Kidney (tissue), 14 donors: ENCODE results near the gene PNPLA6. TPM values are rescaled to one million over a fixed set of nuclear protein-coding genes. Genes with fewer than 3 reads are reported as not detected.

ENCODE experiments used
- DNase-seq, 5 donors: peaks; one replicate each; pipeline ENCODE4 v3.0.0-alpha.2; 2013 to 2020
- FAIRE-seq: peaks from 2 replicates; lab custom pipeline; 2012; peaks lifted over from hg19 to GRCh38; lab: Jason Lieb, UNC
- H3K27ac ChIP-seq, 2 donors: one replicate each; pipeline ENCODE4 v1.7.0; 2013; ENCODE audit warnings: low read depth in 2 of 2, low read length in 2 of 2, inconsistent platforms in 1 of 2
- H3K27me3 ChIP-seq: one replicate; pipeline ENCODE4 v1.7.1; 2013; ENCODE audit warnings: low read length, inconsistent platforms; ENCODE audit not compliant: control insufficient read depth, insufficient read depth
- H3K36me3 ChIP-seq, 3 donors: one replicate each; pipeline versions ENCODE4 v1.7.0 to v1.7.1; 2013; ENCODE audit warnings: low read length in 3 of 3, control low read depth in 1 of 3, inconsistent platforms in 1 of 3; ENCODE audit not compliant: insufficient read depth in 3 of 3, control insufficient read depth in 2 of 3
- H3K4me1 ChIP-seq, 3 donors: one replicate each; pipeline versions ENCODE4 v1.7.0 to v1.7.1; 2013; ENCODE audit warnings: low read length in 3 of 3, inconsistent platforms in 1 of 3, low read depth in 1 of 3; ENCODE audit not compliant: control insufficient read depth in 2 of 3, insufficient read depth in 2 of 3
- H3K4me3 ChIP-seq, 3 donors: one replicate each; pipeline versions ENCODE4 v1.7.0 to v1.8.1; 2013; ENCODE audit warnings: low read length in 3 of 3, control low read depth in 1 of 3, inconsistent platforms in 1 of 3
- H3K9ac ChIP-seq, 3 donors: one replicate each; pipeline versions ENCODE4 v1.7.0 to v1.7.1; 2013; ENCODE audit warnings: low read length in 3 of 3, control low read depth in 1 of 3, inconsistent platforms in 1 of 3
- H3K9me3 ChIP-seq, 3 donors: one replicate each; pipeline versions ENCODE4 v1.7.0 to v1.7.1; 2013; ENCODE audit warnings: low read length in 3 of 3, control low read depth in 1 of 3, inconsistent platforms in 1 of 3; ENCODE audit not compliant: control insufficient read depth in 2 of 3, insufficient read depth in 1 of 3
- intact Hi-C: fragments of 100-400 bp; cut with DNase I; formaldehyde crosslinking; loops from one replicate; pipeline ENCODE4 v1.11.1; 2022
- polyA plus RNA-seq: library from polyadenylated mRNA; stranded (reverse); fragments of 350-450 nt; fragmentation: Illumina TruSeq; extraction: RNeasy Lipid Tissue Mini Kit (QIAGEN cat#74804); gene quantifications from one replicate; pipeline ENCODE4 v1.2.3, GENCODE V29; 2014; ENCODE audit warnings: low read depth, low replicate concordance; ENCODE audit not compliant: insufficient read depth
- total RNA-seq: library from RNA; stranded (reverse); fragmentation: NEBNext Ultra II Directional; extraction: Animal tissue kit (Norgen Biotek cat#: 25700); gene quantifications from one replicate; pipeline ENCODE4 v1.2.1, GENCODE V29; 2021
- TF ChIP-seq, protein P1 (sequence below): IDR thresholded peaks from 3 replicates; pipeline ENCODE4 v1.5.1; 2012; ENCODE audit warnings: mild to moderate bottlenecking, moderate library complexity, borderline replicate concordance; ENCODE audit not compliant: insufficient read depth; ENCODE audit errors: extremely low read depth
- donor health status: control.
- donor health status: control.
- donor health status: control.
- donor health status: control.
- donor health status: control.
- donor health status: DM: yes; HTN: yes; CAD: no.
- donor health status: Normal renal cell carcinoma (clear cell type).

Gene PNPLA6
- total and polyA plus RNA-seq, 2 donors from 2014 or later: 80.9 to 101 TPM

DNA sequence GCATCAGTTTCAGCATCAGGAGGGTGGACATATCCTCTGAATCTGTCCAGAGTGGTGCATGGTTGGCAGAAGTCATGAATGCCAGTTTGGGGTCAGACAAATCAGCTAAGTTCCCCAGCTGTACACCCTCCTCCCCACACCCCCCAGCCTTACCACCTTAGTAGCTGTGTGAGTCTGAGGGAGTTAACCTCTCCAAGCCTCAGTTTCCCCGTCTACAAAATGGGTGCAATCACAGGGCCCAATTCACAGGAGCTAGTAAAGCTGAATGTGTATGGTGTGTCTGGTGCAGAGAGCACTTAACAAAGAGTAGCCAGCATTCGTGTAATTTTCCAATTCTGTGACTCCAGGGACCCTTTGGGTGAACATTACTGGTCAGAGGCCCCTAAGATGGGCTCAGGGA is 33.0 kb upstream of the PNPLA6 start:
- no peaks in the 10 kb centered on the region for H3K27me3 ChIP-seq
- no peaks in the 10 kb centered on the region for H3K9me3 ChIP-seq
- H3K4me1 ChIP-seq: peaks cover 0 to 5% (median 4%) of the 10 kb centered on the region in 3 donors
- H3K36me3 ChIP-seq: no peaks in the 10 kb centered on the region
- H3K9ac ChIP-seq: no peak overlapping the region
- intact Hi-C loops: no loop called here
- H3K4me3 ChIP-seq: no peak overlapping the region
- TF ChIP-seq, protein P1, sequence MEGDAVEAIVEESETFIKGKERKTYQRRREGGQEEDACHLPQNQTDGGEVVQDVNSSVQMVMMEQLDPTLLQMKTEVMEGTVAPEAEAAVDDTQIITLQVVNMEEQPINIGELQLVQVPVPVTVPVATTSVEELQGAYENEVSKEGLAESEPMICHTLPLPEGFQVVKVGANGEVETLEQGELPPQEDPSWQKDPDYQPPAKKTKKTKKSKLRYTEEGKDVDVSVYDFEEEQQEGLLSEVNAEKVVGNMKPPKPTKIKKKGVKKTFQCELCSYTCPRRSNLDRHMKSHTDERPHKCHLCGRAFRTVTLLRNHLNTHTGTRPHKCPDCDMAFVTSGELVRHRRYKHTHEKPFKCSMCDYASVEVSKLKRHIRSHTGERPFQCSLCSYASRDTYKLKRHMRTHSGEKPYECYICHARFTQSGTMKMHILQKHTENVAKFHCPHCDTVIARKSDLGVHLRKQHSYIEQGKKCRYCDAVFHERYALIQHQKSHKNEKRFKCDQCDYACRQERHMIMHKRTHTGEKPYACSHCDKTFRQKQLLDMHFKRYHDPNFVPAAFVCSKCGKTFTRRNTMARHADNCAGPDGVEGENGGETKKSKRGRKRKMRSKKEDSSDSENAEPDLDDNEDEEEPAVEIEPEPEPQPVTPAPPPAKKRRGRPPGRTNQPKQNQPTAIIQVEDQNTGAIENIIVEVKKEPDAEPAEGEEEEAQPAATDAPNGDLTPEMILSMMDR: no peak
- H3K27ac ChIP-seq: no peak overlapping the region
- DNase-seq (no peak), FAIRE-seq (no peak)

DNA sequence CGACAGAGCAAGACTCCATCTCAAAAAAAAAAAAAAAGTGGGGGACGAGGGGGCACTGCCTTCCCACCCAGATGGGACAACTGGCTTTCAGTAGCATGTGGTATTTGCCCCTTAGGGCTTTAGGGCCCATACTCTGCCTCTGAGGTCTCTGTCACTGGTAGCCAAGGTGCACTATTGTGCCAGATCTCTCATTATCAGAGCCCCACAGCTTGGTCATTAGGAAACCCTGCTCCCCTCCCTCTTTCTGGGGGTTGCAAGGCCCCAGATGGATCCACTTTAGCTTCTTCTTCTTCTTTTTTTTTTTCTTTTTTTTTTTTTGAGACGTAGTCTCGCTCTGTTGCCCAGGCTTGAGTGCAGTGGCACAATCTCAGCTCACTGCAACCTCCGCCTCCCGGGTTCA is 30.8 kb upstream of the PNPLA6 start:
- intact Hi-C loops: no loop called here
- Histone ChIP-seq H3K9me3 (no peaks in the 10 kb centered on the region), H3K4me1 (peaks cover 0 to 5% (median 4%) of the 10 kb centered on the region in 3 donors), H3K4me3 (no peak overlapping the region), H3K27me3 (no peaks in the 10 kb centered on the region), H3K27ac (no peak overlapping the region), H3K9ac (no peak overlapping the region), H3K36me3 (no peaks in the 10 kb centered on the region)
- DNase-seq (no peak), FAIRE-seq (no peak)
- TF ChIP-seq, protein P1: no peak

DNA sequence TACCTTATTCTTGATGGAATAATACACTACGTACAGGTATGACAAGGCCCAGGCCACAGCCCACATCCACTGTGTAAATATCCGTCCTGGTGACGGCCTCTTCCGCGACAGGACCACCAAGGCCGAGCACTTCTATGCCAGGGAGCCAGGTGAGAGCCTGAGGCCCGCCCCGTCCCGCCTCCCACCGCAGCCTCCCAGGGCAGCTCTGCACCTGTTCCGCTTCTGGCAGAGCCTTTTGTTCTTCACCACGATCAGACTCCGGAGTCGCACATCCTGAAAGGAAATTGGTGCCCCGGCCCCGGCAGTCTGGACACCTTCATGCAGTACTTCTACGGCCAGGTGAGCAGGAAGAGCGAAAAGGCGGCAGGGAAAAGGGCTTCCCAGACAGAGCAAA is 30.2 kb upstream of the PNPLA6 start:
- no peaks in the 10 kb centered on the region for H3K9me3 ChIP-seq
- no peak overlapping the region for H3K27ac ChIP-seq
- FAIRE-seq: no peak
- peak in 1 of 5 donors; percentile 60 for DNase-seq
- TF ChIP-seq, protein P1: no peak
- intact Hi-C loops: no loop called here
- peaks cover 0 to 5% (median 4%) of the 10 kb centered on the region in 3 donors for H3K4me1 ChIP-seq
- no peak overlapping the region for H3K9ac ChIP-seq
- no peaks in the 10 kb centered on the region for H3K27me3 ChIP-seq
- no peaks in the 10 kb centered on the region for H3K36me3 ChIP-seq
- no peak overlapping the region for H3K4me3 ChIP-seq
